ENCODE measurements around the gene SLC7A6OS.

DNA sequence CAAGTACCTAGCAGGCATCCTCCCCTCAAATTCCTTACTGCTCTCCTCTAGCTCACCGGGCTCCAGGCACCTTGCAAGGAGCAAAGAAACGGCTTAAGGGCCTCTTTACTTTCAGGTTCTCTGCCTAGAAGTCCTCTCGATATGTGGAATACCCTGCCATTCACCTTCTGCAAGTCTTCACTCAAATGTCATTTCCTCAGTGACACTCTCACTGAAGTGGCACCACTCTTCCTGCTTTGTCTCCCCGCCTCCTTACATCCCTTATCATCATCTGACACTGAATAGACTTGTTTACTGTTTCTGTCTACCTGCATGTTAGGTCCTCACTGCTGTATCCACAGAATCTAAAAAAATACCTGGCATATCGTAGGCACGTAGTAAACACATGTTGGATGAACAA is 947 bp downstream of the SLC7A6OS start:
- TF ChIP-seq CTCF (conservative IDR thresholded peaks at IDR 0.05; ENCODE audit: low read length) (no peak), EZH2phosphoT487 (IDR thresholded peaks at IDR 0.05; ENCODE audit: borderline replicate concordance, low read depth, low read length) (no peak)

All from OCI-LY7 (cell line).